ENCODE results near the gene CGB7. TPM values are rescaled to one million over a fixed set of nuclear protein-coding genes. Genes with fewer than 3 reads are reported as not detected.

Gene CGB7
- total RNA-seq, 1 experiment from 2014 or later, result 0.95 TPM

DNA sequence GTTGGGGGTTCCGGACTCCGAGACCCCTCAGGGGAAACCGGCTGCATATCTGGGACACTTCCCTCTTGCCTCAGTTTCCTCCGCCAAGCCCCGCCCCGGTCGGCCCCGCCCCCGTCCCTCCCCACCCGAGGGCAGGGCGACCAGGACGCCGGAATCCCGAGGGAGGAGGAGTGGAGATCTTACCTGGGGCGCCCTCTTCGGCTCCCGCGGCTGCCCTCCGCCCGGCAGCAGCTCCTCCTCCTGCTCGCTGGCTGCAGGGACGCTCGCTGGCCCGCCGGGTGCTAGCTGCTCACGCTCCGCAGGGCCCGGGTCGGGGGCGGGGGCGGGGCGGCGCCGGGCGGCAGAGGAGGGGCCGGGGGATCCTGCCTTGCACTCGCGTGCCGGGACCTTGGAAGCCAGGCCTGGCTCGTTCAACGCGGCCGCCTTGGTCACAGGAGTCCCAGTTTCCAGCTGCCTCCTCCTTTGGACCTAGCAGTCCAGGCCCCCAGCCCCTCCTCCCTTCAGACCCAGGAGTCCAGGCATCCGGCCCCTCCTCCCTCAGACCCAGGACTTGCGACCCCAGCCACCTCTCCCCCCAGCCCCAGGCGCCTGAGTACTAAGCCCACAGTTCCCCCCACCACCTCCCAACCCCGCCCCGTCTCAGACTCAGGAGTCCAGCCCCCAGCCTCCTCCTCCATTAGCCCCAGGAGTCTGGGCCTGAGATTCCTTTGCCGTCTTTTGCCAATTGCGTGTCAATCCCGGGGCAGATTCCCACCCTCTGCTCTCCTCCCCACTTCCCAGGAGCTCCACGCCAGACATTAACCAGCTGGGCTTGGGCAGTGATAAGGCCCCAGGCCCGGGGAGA is 7.4 kb upstream of the CGB7 start, which contains the start of gene NTF4:
TSS of gene NTF4 (minus strand) at position 51 of the 844 bp plus-strand sequence. CDS start 2,821 bp downstream, outside the sequence.
- POLR2A ChIA-PET, result no interaction called here

DNA sequence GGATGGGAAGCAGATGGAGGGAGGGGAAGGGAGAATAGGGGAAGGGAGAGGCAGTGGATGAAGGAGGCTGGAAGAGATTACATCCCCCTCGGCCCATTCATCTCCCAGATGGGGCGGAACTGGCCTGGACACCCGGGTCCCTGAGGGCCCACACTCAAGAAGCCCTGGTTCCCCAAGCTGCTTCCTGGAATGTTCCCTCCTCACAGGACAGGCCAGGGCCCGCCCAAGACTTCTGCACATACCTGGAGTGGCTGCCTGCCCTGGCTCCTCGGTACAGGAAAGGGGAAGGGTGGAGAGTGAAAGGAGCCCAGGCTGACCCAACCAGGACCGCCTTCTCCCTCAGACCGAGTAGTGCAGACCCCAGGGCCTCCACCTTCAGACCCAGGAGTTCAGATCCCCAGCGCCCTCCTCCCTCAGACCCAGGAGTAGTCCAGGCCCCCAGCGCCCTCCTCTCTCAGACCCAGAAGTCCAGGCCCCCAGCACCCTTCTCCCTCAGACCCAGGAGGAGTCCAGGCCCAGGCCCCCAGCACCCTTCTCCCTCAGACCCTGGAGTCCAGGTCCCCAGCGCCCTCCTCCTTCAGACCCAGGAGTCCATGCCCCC is 6.6 kb upstream of the CGB7 start:
- DNase-seq (ENCODE audit: low read depth, low spot score) (no peak), ATAC-seq (peak; percentile 58)
- Histone ChIP-seq H3K36me3 (ENCODE audit: control insufficient read depth, insufficient read depth, low read length) (no peaks in the 10 kb centered on the region), H3K9me3 (ENCODE audit: control insufficient read depth, insufficient read depth, low read depth, low read length) (no peaks in the 10 kb centered on the region), H3K27ac (ENCODE audit: low read length) (no peak overlapping the region), H3K4me1 (ENCODE audit: control insufficient read depth, insufficient read depth, low read length) (peaks cover 4% of the 10 kb centered on the region; the same call in 1 of the 2 replicates), H3K27me3 (ENCODE audit: control insufficient read depth, insufficient read depth, low read length) (no peaks in the 10 kb centered on the region), H3K4me3 (ENCODE audit: low read depth in 2 of 2, low read length in 2 of 2) (peak overlapping the region; percentile 12 to 42)
- no TSS peak for BruUV-seq (replicated peaks)
- in situ Hi-C loops (cut with HindIII; ENCODE audit: low pct_unique_long_range_greater_than_20kb, low sequenced_read_pairs), result no loop called here
- TF ChIP-seq, protein P1, sequence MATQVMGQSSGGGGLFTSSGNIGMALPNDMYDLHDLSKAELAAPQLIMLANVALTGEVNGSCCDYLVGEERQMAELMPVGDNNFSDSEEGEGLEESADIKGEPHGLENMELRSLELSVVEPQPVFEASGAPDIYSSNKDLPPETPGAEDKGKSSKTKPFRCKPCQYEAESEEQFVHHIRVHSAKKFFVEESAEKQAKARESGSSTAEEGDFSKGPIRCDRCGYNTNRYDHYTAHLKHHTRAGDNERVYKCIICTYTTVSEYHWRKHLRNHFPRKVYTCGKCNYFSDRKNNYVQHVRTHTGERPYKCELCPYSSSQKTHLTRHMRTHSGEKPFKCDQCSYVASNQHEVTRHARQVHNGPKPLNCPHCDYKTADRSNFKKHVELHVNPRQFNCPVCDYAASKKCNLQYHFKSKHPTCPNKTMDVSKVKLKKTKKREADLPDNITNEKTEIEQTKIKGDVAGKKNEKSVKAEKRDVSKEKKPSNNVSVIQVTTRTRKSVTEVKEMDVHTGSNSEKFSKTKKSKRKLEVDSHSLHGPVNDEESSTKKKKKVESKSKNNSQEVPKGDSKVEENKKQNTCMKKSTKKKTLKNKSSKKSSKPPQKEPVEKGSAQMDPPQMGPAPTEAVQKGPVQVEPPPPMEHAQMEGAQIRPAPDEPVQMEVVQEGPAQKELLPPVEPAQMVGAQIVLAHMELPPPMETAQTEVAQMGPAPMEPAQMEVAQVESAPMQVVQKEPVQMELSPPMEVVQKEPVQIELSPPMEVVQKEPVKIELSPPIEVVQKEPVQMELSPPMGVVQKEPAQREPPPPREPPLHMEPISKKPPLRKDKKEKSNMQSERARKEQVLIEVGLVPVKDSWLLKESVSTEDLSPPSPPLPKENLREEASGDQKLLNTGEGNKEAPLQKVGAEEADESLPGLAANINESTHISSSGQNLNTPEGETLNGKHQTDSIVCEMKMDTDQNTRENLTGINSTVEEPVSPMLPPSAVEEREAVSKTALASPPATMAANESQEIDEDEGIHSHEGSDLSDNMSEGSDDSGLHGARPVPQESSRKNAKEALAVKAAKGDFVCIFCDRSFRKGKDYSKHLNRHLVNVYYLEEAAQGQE (IDR thresholded peaks at IDR 0.05; ENCODE audit: insufficient read depth in 1 of 2, low read depth in 2 of 2, low read length in 1 of 2), result no peak
- TF ChIP-seq SIN3A (IDR thresholded peaks at IDR 0.05; ENCODE audit: borderline replicate concordance, insufficient read depth, low read depth, low read length) (no peak), TCF7L2 (IDR thresholded peaks at IDR 0.05; ENCODE audit: low read depth, low read length) (no peak), POLR2AphosphoS5 (IDR thresholded peaks at IDR 0.05; ENCODE audit: low read depth, low read length) (no peak)
- TF ChIP-seq, protein P2, sequence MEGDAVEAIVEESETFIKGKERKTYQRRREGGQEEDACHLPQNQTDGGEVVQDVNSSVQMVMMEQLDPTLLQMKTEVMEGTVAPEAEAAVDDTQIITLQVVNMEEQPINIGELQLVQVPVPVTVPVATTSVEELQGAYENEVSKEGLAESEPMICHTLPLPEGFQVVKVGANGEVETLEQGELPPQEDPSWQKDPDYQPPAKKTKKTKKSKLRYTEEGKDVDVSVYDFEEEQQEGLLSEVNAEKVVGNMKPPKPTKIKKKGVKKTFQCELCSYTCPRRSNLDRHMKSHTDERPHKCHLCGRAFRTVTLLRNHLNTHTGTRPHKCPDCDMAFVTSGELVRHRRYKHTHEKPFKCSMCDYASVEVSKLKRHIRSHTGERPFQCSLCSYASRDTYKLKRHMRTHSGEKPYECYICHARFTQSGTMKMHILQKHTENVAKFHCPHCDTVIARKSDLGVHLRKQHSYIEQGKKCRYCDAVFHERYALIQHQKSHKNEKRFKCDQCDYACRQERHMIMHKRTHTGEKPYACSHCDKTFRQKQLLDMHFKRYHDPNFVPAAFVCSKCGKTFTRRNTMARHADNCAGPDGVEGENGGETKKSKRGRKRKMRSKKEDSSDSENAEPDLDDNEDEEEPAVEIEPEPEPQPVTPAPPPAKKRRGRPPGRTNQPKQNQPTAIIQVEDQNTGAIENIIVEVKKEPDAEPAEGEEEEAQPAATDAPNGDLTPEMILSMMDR (IDR thresholded peaks at IDR 0.05), result no peak
- intact Hi-C loops (cut with micrococcal nuclease; ENCODE audit: unreplicated experiment), result no loop called here
- POLR2A ChIA-PET, result no interaction called here
- CTCF ChIA-PET, result interaction anchor here (0.7 to 0.8 kb wide), 2 partner anchors 38 to 64 kb away, joined by 3 read pairs; no protein-coding TSS in a partner anchor

More for the DNA sequence above, 7.4 kb upstream of the CGB7 start, which contains the start of gene NTF4:
- Histone ChIP-seq H3K9me3 (ENCODE audit: control insufficient read depth, insufficient read depth, low read depth, low read length) (no peaks in the 10 kb centered on the region), H3K27ac (ENCODE audit: low read length) (no peak within 1 kb of the TSS), H3K4me1 (ENCODE audit: control insufficient read depth, insufficient read depth, low read length) (peaks cover 4% of the 10 kb centered on the region; the same call in 1 of the 2 replicates), H3K36me3 (ENCODE audit: control insufficient read depth, insufficient read depth, low read length) (no peaks in the 10 kb centered on the region), H3K27me3 (ENCODE audit: control insufficient read depth, insufficient read depth, low read length) (no peaks in the 10 kb centered on the region), H3K4me3 (ENCODE audit: low read depth in 2 of 2, low read length in 2 of 2) (peak within 1 kb of the TSS; percentile 12 to 42)
- TF ChIP-seq TCF7L2 (IDR thresholded peaks at IDR 0.05; ENCODE audit: low read depth, low read length) (no peak), SIN3A (IDR thresholded peaks at IDR 0.05; ENCODE audit: borderline replicate concordance, insufficient read depth, low read depth, low read length) (no peak), POLR2AphosphoS5 (IDR thresholded peaks at IDR 0.05; ENCODE audit: low read depth, low read length) (no peak)
- TF ChIP-seq, protein P2 (IDR thresholded peaks at IDR 0.05), result no peak
- TF ChIP-seq, protein P1 (IDR thresholded peaks at IDR 0.05; ENCODE audit: insufficient read depth in 1 of 2, low read depth in 2 of 2, low read length in 1 of 2), result no peak
- CTCF ChIA-PET, result interaction anchor here (0.6 to 0.8 kb wide), 3 partner anchors 37 to 281 kb away, joined by 3 to 5 read pairs (median 3); no protein-coding TSS in a partner anchor
- in situ Hi-C loops (cut with HindIII; ENCODE audit: low pct_unique_long_range_greater_than_20kb, low sequenced_read_pairs), result no loop called here
- DNase-seq (ENCODE audit: low read depth, low spot score) (no peak), ATAC-seq (peak; percentile 76)
- intact Hi-C loops (cut with micrococcal nuclease; ENCODE audit: unreplicated experiment), result no loop called here
- BruUV-seq (replicated peaks), result no TSS peak
